Adipose tissue (tissue), 3 donors: ENCODE results near the gene DCAKD. TPM values are rescaled to one million over a fixed set of nuclear protein-coding genes. Genes with fewer than 3 reads are reported as not detected.
"Not testable (repeated sequence)": the region's sequence is repeated elsewhere in the genome, so short reads cannot be mapped to it uniquely, and the experiment has no call there.

Experiments
- H3K27ac ChIP-seq: one replicate; pipeline ENCODE4 v1.5.1; 2013; ENCODE audit warnings: low read depth, low read length
- WGBS, 3 donors: extraction: QIAGEN DNeasy Blood & Tissue Kit; methylation state at CpG; one replicate each; pipeline ENCODE4 v1.1.7; 2013; 5-methylcytosine and 5-hydroxymethylcytosine counted together
- polyA plus RNA-seq, 3 donors: library from polyadenylated mRNA; stranded (reverse); fragments of 200-250 nt; gene quantifications; one replicate each; pipeline ENCODE4 v1.2.3, GENCODE V29; 2013
- donor health status: healthy with polysubstance abuse.
- donor health status: Bipolar disorder and iron deficiency.
- donor health status: healthy.

Gene DCAKD
- polyA plus RNA-seq, 3 donors, result 8.8 to 21.5 (median 19.7) TPM

- 47 to 76% (median 50%) methylated on average over 5 of the region's 5 CpGs for WGBS, 3 donors
- no peak overlapping the region for H3K27ac ChIP-seq
Observed at GRCh38 chr17:45073414-45074070, 22.1 kb upstream of the DCAKD start.

- H3K27ac ChIP-seq, result no peak overlapping the region
- WGBS, 3 donors, result 61 to 96% (median 78%) methylated on average over 2 of the region's 2 CpGs
Observed at GRCh38 chr17:45070809-45071208, 19.4 kb upstream of the DCAKD start.

GRCh38 chr17:45070001-45070400 lies 18.6 kb upstream of the DCAKD start:
- no peak overlapping the region for H3K27ac ChIP-seq
- 81 to 93% (median 89%) methylated on average over 8 of the region's 8 CpGs for WGBS, 3 donors

GRCh38 chr17:45067637-45068036 lies 16.2 kb upstream of the DCAKD start:
- H3K27ac ChIP-seq, result no peak overlapping the region
- WGBS, 3 donors, result 76 to 78% (median 77%) methylated on average over 2 of the region's 2 CpGs

GRCh38 chr17:45063198-45063597 lies 11.8 kb upstream of the DCAKD start:
- no peak overlapping the region for H3K27ac ChIP-seq
- 40 to 75% (median 67%) methylated on average over 1 of the region's 1 CpG for WGBS, 3 donors

GRCh38 chr17:45061606-45062205 lies 10.3 kb upstream of the DCAKD start:
- WGBS, 3 donors, result 8 to 12% (median 12%) methylated on average over 15 of the region's 15 CpGs

GRCh38 chr17:45060797-45061605 lies 9.6 kb upstream of the DCAKD start, which contains the start of gene NMT1:
Gene NMT1 (plus strand): TSS chr17:45061317. CDS start chr17:45061330, 13 bp downstream.
- 0% methylated on average over 50 of the region's 50 CpGs for WGBS, 3 donors
- no peak within 1 kb of the TSS for H3K27ac ChIP-seq

More at GRCh38 chr17:45061606-45062205, 10.3 kb upstream of the DCAKD start:
- H3K27ac ChIP-seq, result no peak overlapping the region

- WGBS, 3 donors, result 5 to 11% (median 10%) methylated on average over 15 of the region's 15 CpGs
- H3K27ac ChIP-seq, result no peak overlapping the region
Observed at GRCh38 chr17:45060382-45060796, 9.0 kb upstream of the DCAKD start.

- no peak overlapping the region for H3K27ac ChIP-seq
- WGBS, 3 donors, result 11 to 35% (median 13%) methylated on average over 15 to 36 of the region's 36 CpGs
Observed at GRCh38 chr17:45052052-45052772, 780 bp upstream of the DCAKD start.

GRCh38 chr17:45051720-45052051 lies 254 bp upstream of the DCAKD start:
- 0 to 5% methylated on average over 2 to 3 of the region's 54 CpGs; no CpG with 5 or more reads in 1 of the 3 donors for whole genome bisulfite sequencing, 3 donors
- H3K27ac ChIP-seq, result not testable (repeated sequence)

GRCh38 chr17:45050481-45051059 lies 862 bp downstream of the DCAKD start:
- no peak overlapping the region for H3K27ac ChIP-seq
- WGBS, 3 donors, result 2 to 6% (median 5%) methylated on average over 13 to 14 of the region's 14 CpGs

GRCh38 chr17:45048795-45049563 lies 2.5 kb downstream of the DCAKD start:
- WGBS, 3 donors, result 91 to 93% (median 93%) methylated on average over 8 of the region's 8 CpGs
- H3K27ac ChIP-seq, result no peak overlapping the region

GRCh38 chr17:45046537-45047125 lies 4.8 kb downstream of the DCAKD start:
- no peak overlapping the region for H3K27ac ChIP-seq
- 83 to 95% (median 93%) methylated on average over 7 to 9 of the region's 9 CpGs for WGBS, 3 donors

- WGBS, 3 donors, result 86 to 88% (median 87%) methylated on average over 18 of the region's 18 CpGs
- no peak overlapping the region for H3K27ac ChIP-seq
Observed at GRCh38 chr17:45043813-45044540, 7.5 kb downstream of the DCAKD start.

- 75 to 85% (median 83%) methylated on average over 11 of the region's 11 CpGs for WGBS, 3 donors
- no peak overlapping the region for H3K27ac ChIP-seq
Observed at GRCh38 chr17:45042346-45043120, 8.9 kb downstream of the DCAKD start.

- 75 to 83% (median 79%) methylated on average over 4 of the region's 4 CpGs for WGBS, 3 donors
- H3K27ac ChIP-seq, result no peak overlapping the region
Observed at GRCh38 chr17:45040459-45040858, 11.0 kb downstream of the DCAKD start.
